CD4-positive, alpha-beta T cell treated with Interferon gamma for 1 hour (primary cell): Measurements from ENCODE around the gene GPRIN1.
"Not testable (repeated sequence)": the region's sequence is repeated elsewhere in the genome, so short reads cannot be mapped to it uniquely, and the experiment has no call there.

ENCODE experiments used
- DNase-seq: peaks from one replicate; pipeline ENCODE4 v3.0.0-alpha.2; 2020

The GPRIN1 gene

DNA sequence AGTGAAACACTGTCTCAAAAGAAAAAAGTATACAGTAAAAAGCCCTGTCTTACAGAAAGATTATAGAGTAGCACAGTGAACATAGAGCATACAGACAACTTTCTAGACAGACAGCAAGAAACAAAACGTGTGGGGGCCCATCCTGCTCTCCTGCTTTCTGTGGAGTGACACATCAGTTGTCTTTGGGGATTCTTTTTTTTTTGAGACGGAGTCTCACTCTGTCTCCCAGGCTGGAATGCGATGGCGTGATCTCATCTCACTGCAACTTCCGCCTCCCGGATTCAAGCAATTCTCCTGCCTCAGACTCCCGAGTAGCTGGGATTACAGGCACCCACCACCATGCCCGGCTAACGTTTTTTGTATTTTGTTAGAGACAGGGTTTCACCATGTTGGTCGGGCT is 46.0 kb downstream of the GPRIN1 start:
- DNase-seq: no peak

DNA sequence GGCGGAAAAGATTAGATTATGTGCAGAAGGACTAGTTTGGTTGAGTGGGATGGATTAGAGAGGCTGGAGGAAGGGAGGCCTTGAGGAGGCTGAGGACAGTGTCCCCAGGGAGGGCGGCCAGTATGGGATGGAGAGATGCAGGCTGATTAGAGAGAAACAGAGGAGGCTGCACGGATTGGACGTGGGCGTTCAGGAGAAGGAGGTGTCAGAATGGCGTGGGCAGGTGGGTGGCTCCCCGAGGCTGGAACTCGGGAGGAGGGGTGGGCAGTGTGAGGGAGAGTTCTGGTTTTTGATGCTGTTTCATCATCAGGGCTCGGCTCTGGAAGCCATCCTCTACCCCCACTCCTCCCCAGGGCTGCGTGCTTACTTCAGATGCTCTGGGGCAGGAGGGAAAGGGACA is 47.8 kb downstream of the GPRIN1 start:
- DNase-seq: no peak

DNA sequence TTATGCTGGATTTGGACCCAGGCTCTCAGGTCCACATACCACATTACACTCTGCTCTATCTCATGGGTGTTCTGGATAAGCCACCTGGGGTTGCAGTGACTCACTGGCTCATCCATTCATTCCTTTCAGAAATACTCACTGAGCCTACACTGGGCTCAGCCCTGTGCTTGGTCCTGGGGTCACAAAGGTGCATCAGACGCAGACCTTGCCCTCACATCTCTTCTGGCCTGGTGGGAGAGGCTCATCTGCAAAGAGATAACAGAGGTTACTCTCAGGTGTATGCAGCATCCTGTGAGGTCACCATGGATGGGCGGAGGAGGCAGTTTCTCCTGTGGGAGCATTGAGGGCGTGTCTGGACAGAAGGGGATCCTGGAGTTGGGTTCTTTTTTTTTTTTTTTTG is 48.7 kb downstream of the GPRIN1 start:
- no peak for DNase-seq

DNA sequence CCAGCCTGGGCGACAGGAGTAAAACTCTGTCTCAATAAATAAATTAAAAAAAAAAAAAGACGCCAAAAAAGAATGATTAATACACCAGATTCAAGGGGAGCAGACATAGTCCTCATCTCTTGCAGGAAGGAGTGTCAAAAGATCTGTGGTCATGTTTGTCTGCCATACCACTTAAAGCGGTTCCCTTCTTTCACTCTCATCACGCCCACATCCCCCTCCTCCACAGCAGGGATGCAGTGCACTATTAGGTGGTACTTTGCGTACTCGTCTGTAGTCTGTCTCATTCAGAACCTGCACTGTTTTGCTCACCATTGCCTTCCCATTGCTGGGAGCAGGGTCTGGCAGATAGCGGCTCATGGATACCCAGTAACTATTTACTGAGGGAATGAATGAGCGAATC is 49.6 kb downstream of the GPRIN1 start:
- no peak for DNase-seq

DNA sequence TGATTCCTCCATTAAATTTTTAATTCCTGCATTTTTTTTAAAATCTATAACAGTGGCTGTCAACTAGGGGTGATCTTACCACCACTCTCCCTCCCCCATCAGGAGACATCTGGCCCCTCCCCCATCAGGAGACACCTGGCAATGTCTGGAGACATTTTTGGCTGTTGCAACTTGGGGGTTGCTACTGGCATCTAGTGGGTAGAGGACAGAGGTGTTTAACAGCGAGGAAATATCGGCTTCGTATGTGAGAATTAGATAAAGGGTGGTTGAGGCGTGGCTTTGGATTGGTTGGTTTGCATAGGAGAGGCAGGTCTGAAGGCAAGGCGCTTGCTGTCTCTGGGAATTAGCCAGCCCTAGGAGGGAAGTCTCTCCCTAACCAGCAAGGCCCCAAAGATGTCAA is 50.3 kb downstream of the GPRIN1 start:
- peak; percentile 46 for DNase-seq

- no peak for DNase-seq
Observed at GRCh38 chr5:176557846-176558245, 52.1 kb downstream of the GPRIN1 start.

- no peak for DNase-seq
Observed at GRCh38 chr5:176553260-176554085, 56.5 kb downstream of the GPRIN1 start.

DNA sequence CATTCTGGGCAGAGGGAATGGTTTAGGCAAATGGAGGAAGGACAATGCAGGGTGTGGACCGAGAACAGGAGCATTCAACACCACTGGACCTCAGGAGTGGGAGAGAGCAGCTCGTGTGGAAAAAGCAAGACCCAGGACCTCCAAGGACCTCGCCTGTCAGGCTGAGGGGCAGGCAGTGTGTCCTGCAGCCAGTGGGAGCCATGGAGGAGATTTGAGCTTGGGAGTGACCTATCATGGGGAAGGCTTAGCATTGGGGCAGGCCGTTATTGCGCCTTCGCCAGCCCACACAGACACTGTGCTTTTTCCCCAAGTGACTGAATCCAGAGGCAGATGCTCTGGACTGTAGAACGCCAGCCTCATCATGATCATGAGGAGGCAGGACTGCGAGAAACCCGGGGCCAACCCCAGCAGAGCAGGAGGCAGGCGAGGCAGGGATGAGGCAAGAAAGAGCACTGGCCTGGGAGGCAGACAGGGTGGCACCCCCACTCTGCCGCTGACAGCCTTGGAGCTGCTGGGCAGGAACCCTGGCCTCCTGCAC is 57.6 kb downstream of the GPRIN1 start:
- DNase-seq: no peak

DNA sequence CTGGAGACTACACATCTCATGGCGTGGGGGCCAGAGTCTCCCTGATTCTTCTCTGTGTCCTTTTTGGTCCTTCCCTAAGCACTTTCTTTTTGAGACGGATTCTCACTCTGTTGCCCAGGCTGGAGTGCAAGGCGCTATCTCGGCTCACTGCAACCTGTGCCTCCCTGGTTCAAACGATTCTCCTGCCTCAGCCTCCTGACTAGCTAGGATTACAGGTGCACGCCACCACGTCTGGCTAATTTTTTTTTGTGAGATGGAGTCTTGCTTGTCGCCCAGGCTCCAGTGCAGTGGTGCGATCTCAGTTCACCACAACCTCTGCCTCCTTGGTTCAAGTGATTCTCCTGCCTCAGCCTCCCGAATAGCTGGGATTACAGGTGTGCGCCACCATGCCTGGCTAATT is 59.0 kb downstream of the GPRIN1 start:
- DNase-seq: not testable (repeated sequence)

- no peak for DNase-seq
Observed at GRCh38 chr5:176550275-176550831, 59.6 kb downstream of the GPRIN1 start.

DNA sequence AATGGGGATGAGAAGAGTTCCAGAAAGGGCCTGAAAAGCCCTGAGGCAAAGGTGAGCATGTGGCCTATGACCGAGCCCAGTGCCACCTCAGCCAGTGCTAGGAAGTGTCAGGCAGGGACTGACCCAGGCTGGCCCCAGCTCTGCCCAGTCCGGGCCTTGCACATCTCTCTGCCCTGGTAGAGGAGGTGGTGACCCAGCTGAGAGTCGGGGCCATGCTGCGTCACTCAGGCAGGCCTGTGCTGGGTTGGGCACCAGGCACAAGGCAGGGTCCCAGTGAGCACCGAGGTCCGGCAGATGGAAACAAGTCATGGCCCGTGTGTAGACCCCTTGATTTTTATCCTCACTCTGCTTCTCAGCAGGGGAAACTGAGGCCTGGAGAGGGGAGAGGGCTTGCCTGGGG is 60.1 kb downstream of the GPRIN1 start:
- no peak for DNase-seq

DNA sequence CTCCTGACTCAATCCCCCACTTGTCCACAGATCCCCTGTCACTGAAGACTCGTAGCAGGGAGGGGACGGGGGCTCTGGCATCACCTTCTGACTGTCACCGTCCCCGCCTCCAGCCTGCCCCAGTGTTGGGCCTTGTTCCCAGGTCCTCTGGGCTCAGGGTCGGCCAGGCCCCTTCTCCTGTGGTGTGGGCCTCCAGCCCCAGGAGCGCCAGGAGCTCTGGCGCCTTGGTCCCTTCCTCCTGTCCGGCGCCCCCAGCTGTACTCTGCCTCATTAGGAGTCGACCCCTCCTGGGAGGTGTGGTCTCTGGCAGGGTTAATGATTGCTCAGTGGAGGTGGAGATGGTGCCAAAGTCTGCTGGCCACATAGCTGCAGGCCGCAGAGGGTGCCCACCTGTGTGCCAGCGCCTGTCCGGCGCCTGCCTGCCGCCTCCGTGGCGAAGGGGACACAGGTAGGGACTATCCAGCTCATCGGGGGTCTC is 61.0 kb downstream of the GPRIN1 start, which contains the start of gene CDHR2:
Gene CDHR2, plus strand, starts transcription at position 376 of the 478 bp plus-strand sequence. CDS start 16,011 bp downstream, outside the sequence.
- no peak for DNase-seq

DNA sequence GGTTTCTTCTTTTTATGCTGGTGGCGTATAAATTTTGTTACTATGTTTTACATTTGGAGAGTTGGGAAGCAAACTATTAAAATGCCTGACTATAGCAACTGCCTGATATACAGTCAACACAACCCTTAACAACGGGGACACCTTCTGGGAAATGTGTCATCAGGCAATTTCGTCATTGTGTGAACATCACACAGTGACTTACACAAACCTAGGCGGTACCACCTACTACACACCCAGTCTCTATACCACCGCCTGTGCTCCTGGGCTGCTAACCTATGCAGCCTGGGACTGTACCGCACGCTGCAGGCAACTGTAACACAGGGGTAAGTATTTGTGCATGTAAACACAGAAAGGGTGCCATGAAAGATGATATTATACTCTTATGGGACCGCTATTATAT is 62.2 kb downstream of the GPRIN1 start:
- peak; percentile 47 for DNase-seq
